ENCODE data around the gene TYMS.

The TYMS gene

DNA sequence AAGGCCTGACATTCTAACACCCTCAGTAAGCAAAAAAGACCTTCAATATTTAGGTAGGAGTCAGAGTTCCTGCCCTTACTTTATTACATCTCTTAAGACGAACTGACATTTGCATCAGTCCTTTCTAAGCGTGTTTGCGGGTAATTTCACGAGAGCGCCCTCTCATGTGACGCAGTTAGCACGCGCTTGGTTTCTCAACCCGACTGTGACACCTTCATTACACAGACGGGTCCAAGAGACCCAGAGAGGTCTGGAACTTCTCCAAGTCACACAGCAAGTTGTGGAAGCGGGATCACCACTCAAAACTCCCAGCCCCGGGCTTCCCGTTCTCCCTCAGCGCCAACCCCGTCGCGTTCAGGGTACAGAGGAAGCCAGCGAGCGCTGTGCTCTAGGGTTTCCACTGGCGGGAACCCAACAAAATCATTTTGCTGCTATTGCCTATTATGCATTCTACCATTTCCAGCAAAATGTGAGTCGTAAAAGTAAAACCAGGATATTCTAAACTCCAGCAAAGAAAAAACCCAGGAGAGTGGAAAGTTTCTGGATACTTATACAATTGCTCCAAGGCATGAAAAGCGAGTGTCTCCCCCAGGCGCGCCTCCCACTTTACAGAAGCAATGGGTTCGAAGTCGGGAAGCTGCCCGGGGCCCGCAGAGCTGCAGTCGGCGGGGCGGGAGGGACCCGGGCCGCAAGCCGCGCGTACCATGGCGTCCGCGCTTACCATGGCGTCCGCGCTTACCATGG is 54.4 kb downstream of the TYMS start:
- TF ChIP-seq, protein P1, sequence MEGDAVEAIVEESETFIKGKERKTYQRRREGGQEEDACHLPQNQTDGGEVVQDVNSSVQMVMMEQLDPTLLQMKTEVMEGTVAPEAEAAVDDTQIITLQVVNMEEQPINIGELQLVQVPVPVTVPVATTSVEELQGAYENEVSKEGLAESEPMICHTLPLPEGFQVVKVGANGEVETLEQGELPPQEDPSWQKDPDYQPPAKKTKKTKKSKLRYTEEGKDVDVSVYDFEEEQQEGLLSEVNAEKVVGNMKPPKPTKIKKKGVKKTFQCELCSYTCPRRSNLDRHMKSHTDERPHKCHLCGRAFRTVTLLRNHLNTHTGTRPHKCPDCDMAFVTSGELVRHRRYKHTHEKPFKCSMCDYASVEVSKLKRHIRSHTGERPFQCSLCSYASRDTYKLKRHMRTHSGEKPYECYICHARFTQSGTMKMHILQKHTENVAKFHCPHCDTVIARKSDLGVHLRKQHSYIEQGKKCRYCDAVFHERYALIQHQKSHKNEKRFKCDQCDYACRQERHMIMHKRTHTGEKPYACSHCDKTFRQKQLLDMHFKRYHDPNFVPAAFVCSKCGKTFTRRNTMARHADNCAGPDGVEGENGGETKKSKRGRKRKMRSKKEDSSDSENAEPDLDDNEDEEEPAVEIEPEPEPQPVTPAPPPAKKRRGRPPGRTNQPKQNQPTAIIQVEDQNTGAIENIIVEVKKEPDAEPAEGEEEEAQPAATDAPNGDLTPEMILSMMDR (conservative IDR thresholded peaks at IDR 0.05) = no peak
- TF ChIP-seq ZFX (IDR thresholded peaks at IDR 0.05) = no peak
- peak overlapping the region; percentile 94 for H3K27ac ChIP-seq

DNA sequence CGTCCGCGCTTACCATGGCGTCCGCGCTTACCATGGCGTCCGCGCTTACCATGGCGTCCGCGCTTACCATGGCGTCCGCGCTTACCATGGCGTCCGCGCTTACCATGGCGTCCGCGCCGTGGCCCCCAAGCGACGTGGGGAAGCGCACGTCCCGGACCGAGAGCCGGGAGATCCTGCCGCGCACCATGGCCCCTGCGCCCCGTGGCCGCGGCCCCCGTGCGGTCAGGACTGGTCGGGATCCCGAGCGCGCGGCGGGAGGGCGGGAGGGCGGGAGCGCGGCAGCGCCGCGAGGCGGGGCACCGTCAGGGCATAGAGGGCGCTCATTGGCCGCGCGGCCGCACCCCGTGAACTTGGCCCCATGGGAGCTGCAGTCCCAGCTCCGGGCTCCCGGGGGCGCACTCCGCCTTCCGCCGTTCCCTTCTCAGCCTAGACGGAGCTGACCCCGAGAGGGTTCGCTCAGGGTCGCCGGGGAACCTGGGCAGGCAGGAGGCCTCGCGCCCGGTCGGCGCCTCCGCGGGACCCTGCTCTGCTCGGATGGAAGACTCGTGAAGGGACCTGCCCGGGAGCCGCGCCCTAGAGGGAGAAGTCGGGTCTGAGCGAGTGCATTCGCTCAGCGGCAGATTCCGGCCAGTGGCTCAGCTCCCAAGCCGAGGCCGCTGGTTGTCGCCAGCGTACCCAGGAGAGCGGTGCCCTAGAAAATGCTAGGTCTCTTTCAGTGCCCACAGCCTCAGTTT is 55.1 kb downstream of the TYMS start, which contains the start of gene ENOSF1:
Gene ENOSF1 (minus strand): TSS at position 230 of the 734 bp plus-strand sequence. CDS start 43 bp downstream, at position 187.
- TF ChIP-seq, protein P1 (conservative IDR thresholded peaks at IDR 0.05) = peak; percentile 97
- peak; percentile 53; the same call in 1 of the 2 replicates for TF ChIP-seq ZFX (IDR thresholded peaks at IDR 0.05)
- peak within 1 kb of the TSS; percentile 94 for H3K27ac ChIP-seq

DNA sequence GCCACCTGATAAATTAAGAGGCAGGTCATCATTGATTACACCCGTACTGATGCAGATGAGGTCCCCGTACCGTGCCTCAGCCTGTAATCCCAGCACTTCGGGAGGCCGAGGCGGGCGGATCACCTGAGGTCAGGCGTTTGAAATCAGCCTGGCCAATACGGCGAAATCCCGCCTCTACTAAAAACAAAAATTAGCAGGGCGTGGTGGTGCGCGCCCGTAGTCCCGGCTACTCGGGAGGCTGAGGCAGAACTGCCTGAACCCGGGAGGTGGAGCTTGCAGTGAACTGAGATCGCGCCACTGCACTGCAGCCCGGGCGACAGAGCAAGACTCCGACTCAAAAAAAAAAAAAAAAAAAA is 55.7 kb downstream of the TYMS start:
- peak overlapping the region; percentile 94 for H3K27ac ChIP-seq
- TF ChIP-seq ZFX (IDR thresholded peaks at IDR 0.05) = no peak
- TF ChIP-seq, protein P1 (conservative IDR thresholded peaks at IDR 0.05) = no peak

DNA sequence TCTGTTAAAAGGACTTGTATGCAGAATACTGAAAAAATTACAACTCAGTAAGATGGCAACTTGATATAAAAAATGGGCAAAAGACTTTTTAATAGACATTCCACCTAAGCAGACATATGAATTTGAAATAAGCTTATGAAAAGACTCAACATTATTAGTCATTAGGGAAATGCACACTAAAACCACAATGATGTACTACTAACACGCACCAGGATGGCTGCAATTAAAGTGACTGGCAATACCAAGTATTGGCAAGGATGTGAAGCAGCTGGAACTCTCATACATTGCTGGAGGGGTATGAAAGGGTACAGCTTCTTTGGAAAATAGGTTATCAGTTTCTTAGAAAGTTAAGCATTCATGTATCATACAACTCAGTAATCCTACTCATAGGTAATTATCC is 58.2 kb downstream of the TYMS start:
- TF ChIP-seq, protein P1 (conservative IDR thresholded peaks at IDR 0.05) = no peak
- no peak for TF ChIP-seq ZFX (IDR thresholded peaks at IDR 0.05)

DNA sequence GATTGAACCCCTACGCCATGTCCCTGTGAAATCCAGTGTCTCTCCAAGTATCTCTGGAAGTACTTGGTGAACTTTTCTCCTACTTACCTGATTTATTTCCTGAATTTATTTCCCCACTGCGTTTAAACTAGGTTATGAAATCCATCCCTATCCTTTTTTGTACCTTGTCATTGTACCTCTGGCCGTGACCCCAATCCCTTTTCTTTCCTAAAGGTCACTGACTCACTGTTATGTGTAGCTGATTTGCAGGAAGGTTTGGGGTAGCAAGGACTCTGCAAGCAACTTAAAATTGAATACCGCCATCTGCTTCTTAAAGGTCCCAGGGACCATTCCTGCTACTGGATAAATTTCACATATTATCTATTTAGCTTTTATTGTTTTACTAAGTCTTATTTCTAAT is 59.5 kb downstream of the TYMS start:
- TF ChIP-seq, protein P1 (conservative IDR thresholded peaks at IDR 0.05) = no peak
- no peak for TF ChIP-seq ZFX (IDR thresholded peaks at IDR 0.05)
- no peak overlapping the region for H3K27ac ChIP-seq

More for the DNA sequence above, 58.2 kb downstream of the TYMS start:
- no peak overlapping the region for H3K27ac ChIP-seq
